Pulmonary artery endothelial cell (primary cell): ENCODE measurements around the gene PELI2. TPM values are rescaled to one million over a fixed set of nuclear protein-coding genes. Genes with fewer than 3 reads are reported as not detected.

ENCODE experiments used
- DNase-seq: peaks from one replicate; pipeline ENCODE4 v3.0.0-alpha.2; 2011; ENCODE audit warnings: low read depth, low spot score
- total RNA-seq: library from RNA; depleted of rRNA; stranded (reverse); fragments of >200 nt; gene quantifications from 2 replicates; pipeline ENCODE4 v1.2.3, GENCODE V29; 2014

Gene PELI2
- total RNA-seq, 1 donor from 2014 or later, result 13.6 TPM

DNA sequence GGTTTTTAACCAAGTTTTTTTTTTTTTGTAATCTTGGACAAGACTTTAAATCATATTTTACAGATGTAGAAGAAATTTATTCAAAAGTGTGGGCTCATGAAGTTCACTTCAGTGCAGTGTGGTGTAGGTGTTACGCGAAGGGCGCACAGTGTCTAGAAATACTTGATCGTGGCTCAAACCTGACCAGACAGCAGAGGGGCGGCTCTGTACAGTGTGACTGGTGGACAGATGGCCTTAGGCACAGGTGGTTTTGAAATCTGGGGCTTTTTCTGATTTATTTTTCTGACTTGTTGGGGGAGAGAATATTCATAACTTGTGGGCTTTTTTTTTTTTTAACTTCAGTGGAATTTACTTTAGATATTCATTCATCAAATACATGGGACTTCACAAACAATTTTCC lies 179.2 kb downstream of the PELI2 start:
- no peak for DNase-seq

DNA sequence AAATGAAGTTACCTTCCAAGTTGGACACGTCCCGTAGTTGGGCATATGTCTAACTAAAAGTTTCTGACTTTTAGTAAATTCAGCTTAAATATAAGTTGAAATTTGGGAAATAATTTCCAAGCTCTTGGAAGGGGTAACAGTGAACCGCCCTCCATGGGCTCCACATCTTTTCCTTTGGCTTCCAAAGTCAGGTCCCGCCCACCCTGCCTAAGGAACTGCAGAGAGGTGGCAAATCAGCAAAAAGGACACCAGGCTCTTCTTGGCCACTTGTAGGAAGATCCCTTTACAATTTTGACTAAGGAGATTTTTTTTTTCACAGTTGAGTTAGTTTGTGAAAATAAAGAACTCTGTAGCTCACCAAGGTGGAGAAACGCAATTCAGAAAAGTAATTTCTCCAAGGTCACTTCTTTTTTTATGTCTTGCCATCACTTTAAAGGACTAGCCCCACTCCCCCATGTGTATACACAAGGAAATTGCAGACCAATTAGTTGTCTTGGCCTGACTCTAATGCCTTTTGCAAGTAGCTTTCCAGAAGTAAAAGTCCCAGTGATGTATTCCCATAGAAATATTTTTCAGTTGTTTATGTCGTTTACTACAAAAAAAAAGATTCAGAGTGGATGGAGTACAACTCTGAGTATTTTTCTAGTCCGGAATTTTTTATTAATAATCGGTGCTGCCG lies 181.2 kb downstream of the PELI2 start:
- DNase-seq, result no peak

DNA sequence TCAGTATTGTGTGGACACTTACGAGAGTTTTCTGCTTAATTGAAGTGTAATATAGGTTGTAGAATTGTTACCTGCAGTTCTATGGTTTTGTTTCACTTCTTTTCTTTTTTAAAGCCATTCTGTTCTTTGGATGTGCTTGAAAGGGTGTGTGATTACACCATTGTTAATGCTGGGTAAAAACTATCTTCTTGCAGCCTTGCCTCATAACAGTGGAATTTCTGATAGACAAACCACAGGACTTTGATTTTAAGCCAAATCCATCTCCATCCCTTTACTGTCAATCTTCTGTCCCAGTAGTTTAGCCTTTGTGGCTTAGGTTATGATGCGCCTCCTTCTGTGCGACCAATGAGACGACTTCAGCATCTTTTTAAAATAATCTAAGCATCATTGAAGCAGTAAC lies 182.3 kb downstream of the PELI2 start:
- DNase-seq, result no peak

DNA sequence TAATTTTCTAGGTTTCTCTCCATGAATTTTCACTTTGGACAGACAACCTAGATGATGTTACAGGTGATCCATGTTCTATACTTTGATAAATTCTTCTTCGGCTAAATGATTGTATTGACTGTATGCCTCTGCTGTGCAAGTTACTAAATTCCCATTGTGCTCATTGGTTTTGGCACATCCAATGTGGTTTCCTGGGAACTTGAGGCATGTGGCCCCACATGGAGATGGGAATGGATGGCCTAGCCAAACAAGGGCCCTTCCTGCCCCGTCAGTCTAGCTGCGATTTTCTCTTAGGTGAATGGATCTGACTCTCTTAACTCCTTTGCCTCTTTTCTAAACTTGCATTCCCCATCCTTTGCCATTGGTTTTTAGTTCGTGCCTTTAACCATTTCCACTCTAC lies 186.2 kb downstream of the PELI2 start:
- no peak for DNase-seq

DNA sequence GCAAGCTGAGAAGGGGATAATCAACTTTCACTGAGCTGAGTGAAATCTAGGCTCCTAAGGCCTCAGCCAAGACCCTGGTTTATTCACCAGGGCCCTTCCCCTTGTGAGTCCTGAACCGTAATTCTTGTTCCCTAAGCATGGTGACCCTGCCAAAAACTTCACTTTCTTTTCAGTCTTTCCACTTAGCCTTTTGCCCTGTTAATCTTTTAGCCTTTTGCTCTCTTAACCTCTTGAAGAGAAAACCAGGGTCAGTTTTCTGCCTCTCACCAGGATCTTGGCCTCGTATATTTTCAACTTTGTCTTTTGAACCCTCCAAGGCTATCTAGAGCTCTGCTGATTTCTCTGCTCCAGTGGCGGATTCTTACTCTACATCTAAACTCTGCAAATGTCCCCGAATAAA lies 191.0 kb downstream of the PELI2 start:
- no peak for DNase-seq

DNA sequence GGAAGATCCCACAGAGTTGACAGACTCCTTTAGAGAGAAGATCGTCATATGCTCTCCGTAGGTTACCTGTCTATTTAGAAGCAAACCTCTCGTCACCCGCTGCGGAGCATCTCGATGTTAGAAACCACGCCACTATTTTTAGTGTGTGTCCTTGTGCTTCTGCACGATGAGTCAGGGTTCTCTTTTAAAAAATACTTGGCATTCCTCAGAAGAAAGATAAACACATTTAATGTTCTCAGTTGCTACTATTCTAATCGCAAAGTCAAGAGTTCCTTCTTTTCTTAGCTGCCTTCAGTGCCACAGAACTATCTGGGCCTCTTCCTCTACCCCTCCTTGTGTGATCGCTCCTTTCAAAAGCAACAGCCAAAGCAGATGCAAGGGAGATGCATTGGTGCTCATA lies 192.4 kb downstream of the PELI2 start:
- no peak for DNase-seq

DNA sequence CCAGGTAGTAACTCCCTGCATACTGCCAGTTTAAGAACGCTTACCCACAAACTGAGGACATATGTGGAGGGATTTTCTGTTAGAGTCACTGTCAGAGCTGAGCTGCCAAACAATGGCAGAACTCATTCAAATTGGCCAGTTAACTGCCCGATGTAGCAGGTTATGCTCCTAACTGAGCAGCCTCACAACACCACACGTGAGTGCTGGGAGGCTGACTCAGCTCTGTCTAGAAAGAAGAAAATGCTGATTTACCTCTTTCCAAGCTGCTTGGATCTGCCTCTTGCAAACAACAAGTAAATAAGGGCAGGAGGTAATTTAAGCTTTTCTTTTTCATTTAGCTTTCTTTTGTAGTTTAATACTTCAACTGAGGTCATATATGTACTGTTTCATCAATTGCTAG lies 195.6 kb downstream of the PELI2 start:
- DNase-seq, result no peak

DNA sequence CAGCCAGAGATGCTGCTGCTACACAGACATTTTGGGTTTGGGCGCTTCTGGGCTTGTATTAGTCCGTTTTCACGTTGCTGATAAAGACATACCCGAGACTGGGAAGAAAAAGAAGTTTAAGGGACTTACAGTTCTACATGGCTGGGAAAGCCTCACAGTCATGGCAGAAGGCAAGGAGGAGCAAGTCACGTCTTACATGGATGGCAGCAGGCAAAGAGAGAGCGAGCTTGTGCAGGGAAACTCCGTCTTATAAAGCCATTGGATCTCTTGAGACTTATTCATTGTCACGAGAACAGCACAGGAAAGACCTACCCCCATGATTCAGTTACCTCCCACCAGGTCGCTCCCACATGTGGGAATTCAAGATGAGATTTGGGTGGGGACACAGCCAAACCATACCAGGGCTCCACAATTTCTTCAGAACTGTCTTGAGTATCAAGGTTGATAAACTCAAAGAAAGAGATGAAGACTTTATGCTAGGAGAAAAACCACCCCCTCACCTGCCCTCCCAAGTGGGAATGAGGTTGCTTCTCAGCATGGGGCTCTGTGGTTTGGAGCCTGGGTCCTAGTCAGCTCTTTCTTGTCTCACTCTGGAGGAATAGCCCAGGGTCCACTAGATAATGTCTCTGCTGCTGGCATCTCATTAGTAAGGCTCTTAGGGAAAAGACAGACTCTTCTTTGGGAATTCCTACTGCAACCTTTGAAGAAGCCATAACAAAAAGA lies 200.3 kb downstream of the PELI2 start:
- no peak for DNase-seq

DNA sequence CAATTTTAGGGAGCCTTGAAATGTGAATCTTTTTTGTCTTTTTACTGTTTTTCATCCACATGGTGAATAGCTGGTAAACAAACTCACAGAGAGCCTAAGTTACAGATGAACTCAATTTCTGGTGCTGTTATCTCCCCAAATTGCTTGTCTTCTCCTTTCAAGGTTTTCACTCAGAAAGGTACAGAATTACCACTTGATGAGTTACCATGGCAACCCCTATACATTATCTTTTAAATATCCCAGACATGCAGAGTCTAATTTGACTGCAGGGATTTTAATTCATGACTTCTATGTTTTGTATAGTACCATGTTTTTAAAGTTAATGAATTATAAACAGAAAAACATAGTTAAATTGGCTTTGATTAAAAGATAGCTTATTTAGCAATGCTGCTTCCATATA lies 203.7 kb downstream of the PELI2 start:
- no peak for DNase-seq

DNA sequence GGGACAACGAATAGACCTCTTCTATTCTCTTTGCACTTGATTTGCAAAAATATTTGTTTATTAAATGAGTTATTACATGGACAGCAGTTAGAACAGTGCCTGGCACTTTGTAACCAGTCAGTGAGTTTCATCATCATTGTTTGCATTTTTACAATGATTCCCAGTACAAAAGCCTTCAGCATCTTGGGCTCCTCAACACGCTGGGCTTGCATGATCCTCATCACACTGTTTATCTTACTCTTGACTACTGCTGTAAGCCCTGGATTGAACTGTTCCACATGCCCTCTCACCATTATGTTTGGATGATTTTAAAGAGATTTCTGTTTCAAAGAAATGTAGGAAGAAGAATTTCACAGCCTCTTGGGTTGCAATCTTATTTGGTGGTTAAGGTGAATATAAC lies 204.3 kb downstream of the PELI2 start:
- no peak for DNase-seq

DNA sequence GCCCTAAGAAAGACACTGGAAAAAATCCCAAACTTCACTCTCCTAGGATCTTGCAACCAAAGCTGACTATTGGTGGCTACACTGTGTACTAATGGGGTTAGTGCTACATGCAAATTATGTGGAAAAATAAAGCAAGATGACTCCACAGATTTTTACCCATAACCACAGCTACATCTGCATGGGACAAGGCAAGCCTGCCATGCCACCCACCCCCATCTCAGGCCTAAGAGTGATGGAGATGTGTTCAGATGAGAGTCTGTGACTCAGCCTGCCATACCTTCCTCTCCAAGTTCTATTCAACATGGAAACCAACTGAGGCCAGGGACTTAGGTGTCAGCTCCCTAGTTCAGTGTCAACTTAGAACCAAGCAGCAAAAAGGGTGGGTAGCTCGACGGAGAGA lies 206.2 kb downstream of the PELI2 start:
- DNase-seq, result no peak

DNA sequence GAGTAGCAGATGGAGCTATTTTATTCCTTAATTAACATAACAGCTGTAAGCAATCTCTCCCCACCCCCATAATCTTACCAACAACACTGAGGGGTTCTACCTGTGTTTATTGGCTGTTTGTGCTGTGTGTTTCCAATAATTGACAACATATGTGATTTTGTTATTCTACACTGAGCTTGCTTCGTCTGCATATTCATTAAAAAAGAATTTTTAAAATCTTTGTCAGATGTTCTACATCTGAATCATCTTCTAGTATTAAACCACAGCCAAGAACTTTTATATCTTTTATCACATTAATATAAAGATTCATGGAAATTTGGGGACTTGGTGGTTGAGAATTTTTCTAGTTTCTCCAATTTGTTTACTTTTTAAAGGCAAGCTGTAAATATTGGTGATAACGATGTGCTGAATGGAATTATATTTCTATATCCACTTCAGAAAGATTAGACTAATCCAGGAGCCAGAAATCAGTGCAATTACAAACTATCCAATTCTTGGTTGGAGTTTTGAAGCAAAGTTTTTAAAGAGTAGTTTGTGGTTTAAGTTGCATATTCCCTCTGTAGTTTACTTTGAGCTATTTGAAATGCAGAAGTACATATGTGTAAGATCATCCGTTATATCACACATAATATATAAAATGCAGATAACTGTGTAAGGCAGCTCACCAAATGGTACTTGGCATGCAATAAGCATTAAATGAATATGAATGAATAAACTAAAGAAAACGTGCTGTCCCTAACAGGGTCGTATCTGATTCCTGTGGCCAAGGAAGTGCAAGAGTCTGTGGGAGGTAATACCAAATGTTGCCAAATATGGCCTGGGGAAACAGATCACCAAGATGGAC lies 206.9 kb downstream of the PELI2 start:
- DNase-seq, result no peak

DNA sequence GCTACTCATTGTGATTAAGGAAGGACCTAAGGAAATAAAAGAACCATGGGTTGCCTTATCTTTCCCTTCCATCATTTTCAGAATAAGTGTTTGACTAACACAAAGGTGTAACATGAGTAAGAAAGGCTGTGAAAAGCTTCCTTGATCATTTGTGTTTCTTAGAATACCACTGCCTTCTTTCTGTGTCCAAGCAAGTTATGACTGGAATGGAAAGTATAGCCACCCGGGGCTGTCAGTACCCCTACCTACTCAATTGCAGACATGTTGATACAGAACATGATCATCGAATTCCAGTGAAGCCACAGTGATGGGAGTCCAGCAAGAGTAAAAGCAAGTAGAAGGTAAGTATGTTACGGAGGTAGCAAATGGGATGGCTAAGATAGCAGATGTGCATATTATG lies 209.8 kb downstream of the PELI2 start:
- DNase-seq, result no peak

DNA sequence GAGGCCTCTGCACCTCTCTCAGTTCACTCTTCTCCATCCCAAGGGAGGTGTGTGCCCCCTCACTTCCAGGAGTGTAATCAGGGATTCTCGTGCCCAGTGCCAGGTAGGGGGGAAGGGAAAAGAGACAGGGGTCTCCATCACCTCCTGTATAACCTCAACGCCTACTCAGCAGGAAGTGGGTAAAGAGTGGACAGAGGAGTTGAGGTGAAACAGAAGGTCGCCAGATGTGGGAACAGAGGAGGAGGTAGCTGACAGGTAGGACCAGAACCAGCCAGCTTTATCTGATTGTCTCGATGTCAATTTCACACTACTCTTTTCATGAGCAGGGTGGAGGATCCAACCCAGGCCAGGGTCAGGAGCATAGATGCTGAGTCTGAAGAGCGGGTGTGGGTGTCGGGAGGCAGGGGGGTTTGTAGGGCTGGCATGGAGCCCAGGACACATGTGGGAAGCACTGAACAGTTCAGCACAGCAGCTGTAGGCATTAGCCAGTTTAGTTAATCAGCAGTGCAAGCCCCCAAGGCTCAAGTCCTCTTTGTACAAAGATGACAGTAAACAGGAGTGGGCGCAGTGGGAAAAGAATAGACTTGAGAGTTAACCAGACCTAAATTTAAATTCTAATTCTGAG lies 213.5 kb downstream of the PELI2 start:
- DNase-seq, result no peak

DNA sequence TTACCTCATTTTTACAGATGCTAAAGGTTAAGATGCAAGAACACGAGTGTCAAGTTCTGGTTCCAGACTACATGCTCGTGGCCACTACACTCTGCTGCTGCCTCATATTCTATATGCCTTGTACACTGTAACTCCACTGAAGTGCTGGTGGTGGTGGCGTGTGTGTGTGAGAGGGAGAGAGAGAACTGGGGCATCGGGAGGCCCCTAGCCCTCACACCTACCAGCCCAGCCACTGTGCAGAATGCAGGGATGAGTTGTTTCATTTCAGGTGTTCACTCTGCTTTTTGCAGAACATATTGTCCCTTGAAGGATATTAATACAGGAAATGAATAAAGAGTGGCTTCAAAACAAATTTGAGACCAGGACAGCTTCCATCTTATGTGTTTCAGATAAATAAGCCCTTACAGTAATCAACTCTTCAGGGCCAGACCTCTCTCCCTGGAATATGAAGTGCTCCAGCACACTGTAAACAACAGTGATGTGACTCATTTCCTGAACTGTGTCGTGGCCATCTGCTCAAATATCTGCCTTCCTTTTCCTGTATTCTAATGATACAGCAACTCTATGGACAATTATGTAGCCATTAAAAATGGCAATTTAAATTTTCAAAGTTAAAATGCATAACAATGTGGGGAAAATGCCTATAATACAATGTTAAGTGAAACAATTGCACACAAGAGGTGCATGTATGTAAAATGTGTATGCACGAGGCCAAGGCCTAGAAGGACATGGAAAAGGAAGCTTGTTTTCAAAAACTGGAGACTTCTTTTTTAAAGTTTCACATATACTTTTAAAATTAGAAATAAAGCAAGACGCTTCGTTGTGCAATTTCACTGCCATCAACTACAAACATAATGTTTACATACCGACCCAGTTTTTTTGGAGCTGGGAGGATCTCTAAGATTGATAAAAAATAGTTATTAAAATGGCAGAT lies 215.4 kb downstream of the PELI2 start:
- DNase-seq, result peak; percentile 80

DNA sequence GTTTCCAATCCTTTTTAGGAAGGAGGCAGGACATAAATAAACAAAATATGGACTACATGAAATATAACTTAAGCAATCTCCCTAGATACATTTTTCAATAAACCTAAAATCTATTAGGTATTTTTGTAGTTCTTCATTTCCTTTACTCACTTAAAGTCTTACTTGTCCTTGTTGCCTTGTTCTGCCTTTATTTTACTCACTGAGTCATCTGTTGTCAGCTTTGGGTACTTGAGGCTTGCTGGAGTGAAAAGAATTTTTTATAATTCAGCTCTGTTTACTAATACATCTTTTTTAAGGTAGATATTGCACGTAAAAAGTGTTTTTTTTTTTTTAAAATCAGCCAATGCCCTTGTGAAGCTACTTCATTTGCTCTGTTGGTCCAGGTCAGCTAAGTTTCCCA lies 216.2 kb downstream of the PELI2 start:
- no peak for DNase-seq

DNA sequence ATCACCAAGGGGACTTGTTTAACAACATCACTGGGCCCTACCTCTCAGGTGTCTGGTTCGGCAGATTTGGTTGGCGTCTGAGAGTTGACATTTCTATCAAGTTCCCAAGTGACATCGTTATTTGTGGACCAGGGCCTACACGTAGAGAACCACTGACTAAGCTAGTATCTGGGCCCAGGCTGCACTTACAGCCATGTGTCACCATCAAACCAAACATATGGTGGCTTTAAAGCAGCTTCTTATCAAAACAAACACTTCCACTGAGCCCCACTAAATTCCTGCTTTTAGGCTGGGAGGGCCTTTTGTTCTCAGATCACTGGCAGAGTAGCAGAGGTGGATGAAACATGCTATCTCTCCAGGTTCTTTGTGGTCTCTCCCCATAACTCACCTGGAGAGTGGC lies 220.5 kb downstream of the PELI2 start:
- DNase-seq, result no peak

DNA sequence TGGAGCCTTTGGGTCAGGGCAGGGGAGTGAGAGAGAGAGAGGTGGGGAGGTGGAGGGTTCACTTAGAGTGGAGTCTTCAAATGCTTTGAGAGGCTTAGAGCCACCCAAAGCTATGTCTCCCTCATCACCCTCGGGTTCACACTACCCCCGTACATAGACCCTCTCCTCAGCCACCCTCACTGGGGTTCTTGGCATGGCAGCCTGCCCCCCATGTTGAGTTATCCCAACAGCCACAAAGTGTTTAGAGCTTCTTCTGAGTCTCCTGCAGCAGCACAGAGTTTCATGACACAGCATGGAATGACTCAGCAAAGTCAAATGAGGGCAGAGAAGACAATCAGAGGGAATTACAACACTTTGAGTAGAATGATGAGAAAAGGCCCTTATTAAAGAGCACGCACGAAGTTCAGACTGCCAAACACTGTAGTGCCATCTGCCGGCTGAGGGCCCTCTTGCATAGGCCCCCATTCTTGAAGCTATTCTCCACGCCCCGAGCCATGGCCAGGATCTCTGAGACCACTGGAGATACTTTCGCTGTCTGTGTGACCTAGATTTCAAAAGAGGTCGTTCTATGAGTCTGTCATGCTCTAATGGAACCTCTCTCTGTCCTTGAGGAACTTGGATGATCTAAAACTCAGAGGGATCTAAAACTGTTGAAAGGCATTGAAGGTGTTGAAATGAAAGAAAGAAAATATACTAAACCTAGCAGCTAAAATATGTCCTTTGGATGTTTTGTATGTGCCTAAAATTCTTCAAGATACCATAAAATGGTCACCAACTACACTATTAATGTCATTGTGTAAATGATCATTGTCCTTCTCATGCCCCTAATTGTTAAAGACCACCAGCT lies 221.9 kb downstream of the PELI2 start:
- DNase-seq, result peak; percentile 83

DNA sequence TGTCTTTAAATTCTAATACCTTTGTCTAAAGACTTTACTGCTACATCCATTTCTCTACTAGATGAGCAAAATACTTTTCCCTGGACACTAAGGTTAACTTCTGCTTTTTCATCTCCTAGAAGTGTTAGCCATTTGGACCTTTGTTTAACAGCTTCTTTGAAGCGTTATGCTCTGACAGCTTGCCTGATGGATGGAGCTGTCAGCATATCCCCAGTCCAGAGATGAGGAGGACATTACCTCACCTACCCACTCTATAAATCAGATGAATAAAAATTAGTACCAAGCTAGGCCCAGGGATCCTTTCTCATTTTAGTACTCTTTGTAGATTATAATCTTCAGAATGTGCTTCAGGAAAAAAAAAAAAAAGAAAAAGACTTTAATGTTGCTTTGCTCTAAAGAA lies 222.7 kb downstream of the PELI2 start:
- no peak for DNase-seq
